SH-SY5Y (cell line): ENCODE results near the gene STAB1.

Source experiments
- GATA2 ChIP-seq: IDR thresholded peaks from 2 replicates; pipeline ENCODE4 v1.6.1; 2011; ENCODE audit warnings: mild to moderate bottlenecking, low read depth, low read length
- GATA3 ChIP-seq: IDR thresholded peaks from 2 replicates; pipeline ENCODE4 v1.6.1; 2011; ENCODE audit warnings: low read depth, mild to moderate bottlenecking, low read length, moderate library complexity

STAB1 gene

DNA sequence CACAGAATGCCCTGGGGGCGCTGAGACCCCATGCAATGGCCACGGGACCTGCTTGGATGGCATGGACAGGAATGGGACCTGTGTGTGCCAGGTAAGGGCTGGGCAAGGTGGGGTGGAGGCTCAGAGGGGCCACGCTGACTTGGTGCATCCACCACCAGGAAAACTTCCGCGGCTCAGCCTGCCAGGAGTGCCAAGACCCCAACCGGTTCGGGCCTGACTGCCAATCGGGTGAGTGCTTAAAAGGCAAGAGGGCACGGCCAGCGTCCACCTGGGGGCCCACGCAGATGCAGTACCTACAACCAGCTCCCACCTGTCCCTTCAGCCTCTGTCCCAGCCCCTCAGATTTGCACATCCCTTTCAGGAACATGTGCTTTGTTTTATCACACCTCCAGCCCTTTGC lies 6.9 kb downstream of the STAB1 start:
- TF ChIP-seq GATA3 (no peak), GATA2 (no peak)

DNA sequence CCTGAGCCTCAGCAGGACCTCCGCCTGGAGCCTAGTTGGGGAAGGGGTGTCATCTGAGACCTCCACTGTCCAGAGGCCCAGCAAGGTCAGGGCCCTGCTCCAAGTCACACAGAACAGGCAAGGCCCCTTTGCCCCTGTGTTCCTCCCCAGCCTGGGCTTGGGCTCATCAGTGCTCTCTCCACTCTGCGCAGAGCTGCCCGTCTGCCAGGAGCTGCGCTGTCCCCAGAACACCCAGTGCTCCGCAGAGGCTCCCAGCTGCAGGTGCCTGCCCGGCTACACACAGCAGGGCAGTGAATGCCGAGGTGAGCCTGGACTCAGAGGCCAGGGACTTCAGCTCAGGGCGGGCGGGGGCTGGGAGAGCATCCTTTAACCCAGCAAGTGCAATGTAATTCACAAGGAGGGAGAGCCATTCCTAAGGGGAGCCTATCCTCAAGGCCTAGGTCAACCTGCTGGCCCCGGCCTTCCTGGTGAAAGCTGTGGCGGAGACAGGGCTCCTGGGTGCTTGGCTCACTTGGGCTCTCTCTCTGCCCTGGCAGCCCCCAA lies 7.7 kb downstream of the STAB1 start:
- TF ChIP-seq GATA3 (no peak), GATA2 (no peak)

- no peak for TF ChIP-seq GATA3
- TF ChIP-seq GATA2: no peak
Observed at GRCh38 chr3:52503788-52504424, 8.8 kb downstream of the STAB1 start.

DNA sequence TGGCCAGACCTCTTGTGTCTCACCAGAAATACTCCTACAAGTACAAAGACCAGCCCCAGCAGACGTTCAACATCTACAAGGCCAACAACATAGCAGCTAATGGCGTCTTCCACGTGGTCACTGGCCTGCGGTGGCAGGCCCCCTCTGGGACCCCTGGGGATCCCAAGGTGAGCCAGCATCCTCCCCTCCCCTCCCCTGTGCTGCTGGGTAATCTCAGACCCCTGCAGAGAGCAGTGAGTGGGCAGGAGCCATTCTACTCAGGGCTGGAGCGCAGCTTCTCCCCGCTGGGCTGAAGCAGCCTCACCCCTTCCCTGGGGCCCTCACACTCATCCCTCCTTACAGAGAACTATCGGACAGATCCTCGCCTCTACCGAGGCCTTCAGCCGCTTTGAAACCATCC lies 9.8 kb downstream of the STAB1 start:
- no peak for TF ChIP-seq GATA3
- no peak for TF ChIP-seq GATA2

- TF ChIP-seq GATA3: no peak
- no peak for TF ChIP-seq GATA2
Observed at GRCh38 chr3:52506266-52506966, 11.3 kb downstream of the STAB1 start.

- TF ChIP-seq GATA3: no peak
- no peak for TF ChIP-seq GATA2
Observed at GRCh38 chr3:52507359-52507758, 12.2 kb downstream of the STAB1 start.

- TF ChIP-seq GATA2 (no peak), GATA3 (no peak)
Observed at GRCh38 chr3:52509753-52510328, 14.7 kb downstream of the STAB1 start.

DNA sequence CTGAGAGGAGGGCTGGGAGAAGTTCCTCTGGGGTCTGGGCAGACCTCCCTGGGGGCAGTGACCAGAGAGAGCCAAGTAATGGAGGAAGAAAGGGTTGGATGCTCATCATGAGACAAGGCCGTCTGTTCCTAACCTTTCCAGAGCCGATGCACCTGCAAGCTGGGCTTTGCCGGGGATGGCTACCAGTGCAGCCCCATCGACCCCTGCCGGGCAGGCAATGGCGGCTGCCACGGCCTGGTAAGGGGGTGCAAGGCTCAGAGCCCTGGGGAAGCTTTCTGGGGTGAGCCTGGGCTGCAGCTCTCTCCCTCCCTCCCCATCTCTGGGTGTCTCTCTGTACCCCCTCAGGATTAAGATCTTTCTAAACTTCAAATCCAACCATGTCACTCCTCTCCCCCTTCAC lies 16.4 kb downstream of the STAB1 start:
- TF ChIP-seq GATA2 (no peak), GATA3 (no peak)

- no peak for TF ChIP-seq GATA2
- TF ChIP-seq GATA3: no peak
Observed at GRCh38 chr3:52512105-52512504, 17.0 kb downstream of the STAB1 start.

GRCh38 chr3:52512727-52513126 lies 17.6 kb downstream of the STAB1 start:
- TF ChIP-seq GATA2 (no peak), GATA3 (no peak)

DNA sequence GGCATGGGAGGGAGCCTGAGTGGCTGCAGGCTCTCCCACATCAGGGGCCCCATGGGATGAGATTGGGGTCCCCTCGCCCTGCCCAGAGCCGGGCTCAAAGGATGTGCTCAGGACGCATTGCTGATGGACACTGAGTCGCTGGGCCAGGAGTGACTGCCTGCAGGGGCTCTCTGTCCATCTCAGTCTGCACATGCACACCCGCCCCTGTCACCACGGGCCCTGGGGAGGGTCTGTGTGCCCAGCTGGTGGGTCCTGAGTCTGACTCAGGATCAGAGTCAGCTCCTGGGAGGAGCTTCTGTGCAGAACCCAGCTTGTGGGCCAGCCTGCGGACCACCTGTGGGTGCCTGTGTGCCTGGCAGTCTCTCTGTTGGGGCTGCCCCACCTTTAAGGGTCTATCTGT lies 18.1 kb downstream of the STAB1 start:
- TF ChIP-seq GATA2 (no peak), GATA3 (no peak)

GRCh38 chr3:52514576-52514975 lies 19.4 kb downstream of the STAB1 start:
- TF ChIP-seq GATA2 (no peak), GATA3 (no peak)

GRCh38 chr3:52515192-52515591 lies 20.1 kb downstream of the STAB1 start:
- TF ChIP-seq GATA2 (no peak), GATA3 (no peak)

DNA sequence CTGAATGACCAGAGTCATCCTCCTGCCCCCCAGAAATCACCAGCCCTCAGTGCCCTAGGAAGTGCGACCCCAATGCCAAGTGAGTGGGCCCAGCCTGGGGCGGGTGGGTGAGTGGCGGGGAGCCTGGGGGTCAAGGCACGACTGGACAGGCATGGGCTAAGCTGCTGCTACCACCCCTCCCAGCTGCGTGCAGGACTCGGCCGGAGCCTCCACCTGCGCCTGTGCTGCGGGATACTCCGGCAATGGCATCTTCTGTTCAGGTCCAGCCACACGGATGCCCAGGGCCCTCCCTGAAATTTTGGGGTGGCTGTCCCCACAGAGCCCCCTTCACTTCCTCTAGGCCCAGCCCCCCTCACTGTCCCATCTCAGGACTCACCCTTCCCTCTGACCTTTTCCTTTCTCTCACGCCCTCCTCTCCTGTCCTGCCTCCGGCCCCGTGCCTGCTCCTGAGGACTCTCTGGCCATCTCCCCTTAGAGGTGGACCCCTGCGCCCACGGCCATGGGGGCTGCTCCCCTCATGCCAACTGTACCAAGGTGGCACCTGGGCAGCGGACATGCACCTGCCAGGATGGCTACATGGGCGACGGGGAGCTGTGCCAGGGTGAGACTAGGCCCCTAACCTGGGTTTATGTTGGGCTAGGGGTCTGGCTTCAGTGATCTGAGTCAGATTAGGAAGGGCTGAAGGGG lies 21.5 kb downstream of the STAB1 start:
- TF ChIP-seq GATA3 (no peak), GATA2 (no peak)
